ENCODE results near the gene P2RX2. TPM values are rescaled to one million over a fixed set of nuclear protein-coding genes. Genes with fewer than 3 reads are reported as not detected.

P2RX2 gene
- total RNA-seq, 1 donor from 2014 or later = not detected

- H3K4me3 Mint-ChIP-seq = no peak overlapping the region
- peaks cover under 1% of the 10 kb centered on the region for H4K20me1 ChIP-seq (ENCODE audit: low read depth)
- H3K9me3 Mint-ChIP-seq = peaks cover 2% of the 10 kb centered on the region
- no peak for DNase-seq (ENCODE audit: low spot score)
- no peak overlapping the region for H3K27ac Mint-ChIP-seq
- H3K4me1 ChIP-seq = no peaks in the 10 kb centered on the region
- H3K4me1 Mint-ChIP-seq = peaks cover 12% of the 10 kb centered on the region
- no peaks in the 10 kb centered on the region for H3K36me3 ChIP-seq
- peaks cover 100% of the 10 kb centered on the region for H3K27me3 ChIP-seq
- H3K4me2 ChIP-seq = no peak overlapping the region
- no peaks in the 10 kb centered on the region for H3K36me3 Mint-ChIP-seq
- H2AFZ ChIP-seq (replicated peaks) = no peak overlapping the region
- peaks cover 5% of the 10 kb centered on the region for H3F3A ChIP-seq (ENCODE audit: low read depth)
- peaks cover 8% of the 10 kb centered on the region for H3K27me3 Mint-ChIP-seq (ENCODE audit: insufficient read depth, low read depth)
- no peak overlapping the region for H3K27ac ChIP-seq
- no peak overlapping the region for H3K4me3 ChIP-seq
- TF ChIP-seq EZH2phosphoT487 (IDR thresholded peaks at IDR 0.05) (no peak), EZH2 (IDR thresholded peaks at IDR 0.05) (no peak), CTCF (IDR thresholded peaks at IDR 0.05) (no peak)
- no peak overlapping the region for H3K9ac ChIP-seq
- no peaks in the 10 kb centered on the region for H3K9me3 ChIP-seq (ENCODE audit: low read depth)
- no peaks in the 10 kb centered on the region for H3K79me2 ChIP-seq (ENCODE audit: low read depth)
These were observed 26.1 kb upstream of the P2RX2 start for GRCh38 chr12:132592282-132592970.

- no peak for DNase-seq (ENCODE audit: low spot score)
- H3K27ac ChIP-seq = no peak overlapping the region
- no peak overlapping the region for H3K9ac ChIP-seq
- peaks cover 4% of the 10 kb centered on the region for H4K20me1 ChIP-seq (ENCODE audit: low read depth)
- H3K4me1 ChIP-seq = no peaks in the 10 kb centered on the region
- no peaks in the 10 kb centered on the region for H3K79me2 ChIP-seq (ENCODE audit: low read depth)
- TF ChIP-seq CTCF (IDR thresholded peaks at IDR 0.05) (no peak), EZH2 (IDR thresholded peaks at IDR 0.05) (no peak), EZH2phosphoT487 (IDR thresholded peaks at IDR 0.05) (no peak)
- Mint-ChIP-seq H3K9me3 (peaks cover 2% of the 10 kb centered on the region), H3K27me3 (ENCODE audit: insufficient read depth, low read depth) (peaks cover 11% of the 10 kb centered on the region), H3K36me3 (no peaks in the 10 kb centered on the region), H3K4me3 (no peak overlapping the region), H3K4me1 (peaks cover 16% of the 10 kb centered on the region), H3K27ac (no peak overlapping the region)
- H3K4me2 ChIP-seq = no peak overlapping the region
- no peak overlapping the region for H2AFZ ChIP-seq (replicated peaks)
- no peaks in the 10 kb centered on the region for H3K9me3 ChIP-seq (ENCODE audit: low read depth)
- no peaks in the 10 kb centered on the region for H3K36me3 ChIP-seq
- peaks cover 97% of the 10 kb centered on the region for H3K27me3 ChIP-seq
- H3K4me3 ChIP-seq = no peak overlapping the region
- H3F3A ChIP-seq (ENCODE audit: low read depth) = peaks cover 8% of the 10 kb centered on the region
These were observed 25.5 kb upstream of the P2RX2 start for GRCh38 chr12:132593071-132593470.

- TF ChIP-seq EZH2 (IDR thresholded peaks at IDR 0.05) (no peak), EZH2phosphoT487 (IDR thresholded peaks at IDR 0.05) (no peak), CTCF (IDR thresholded peaks at IDR 0.05) (no peak)
- peak overlapping the region; percentile 44 for H3K4me3 Mint-ChIP-seq
- H3K27ac Mint-ChIP-seq = no peak overlapping the region
- Histone ChIP-seq H3K4me3 (no peak overlapping the region), H3K79me2 (ENCODE audit: low read depth) (no peaks in the 10 kb centered on the region), H3K9me3 (ENCODE audit: low read depth) (no peaks in the 10 kb centered on the region), H3K27me3 (peaks cover 92% of the 10 kb centered on the region), H3K36me3 (no peaks in the 10 kb centered on the region), H3K4me2 (no peak overlapping the region), H3K27ac (no peak overlapping the region), H3F3A (ENCODE audit: low read depth) (peaks cover 9% of the 10 kb centered on the region), H3K4me1 (no peaks in the 10 kb centered on the region), H3K9ac (no peak overlapping the region), H4K20me1 (ENCODE audit: low read depth) (peaks cover 4% of the 10 kb centered on the region), H2AFZ (replicated peaks) (no peak overlapping the region)
- no peaks in the 10 kb centered on the region for H3K36me3 Mint-ChIP-seq
- peaks cover 2% of the 10 kb centered on the region for H3K9me3 Mint-ChIP-seq
- peaks cover 16% of the 10 kb centered on the region for H3K4me1 Mint-ChIP-seq
- H3K27me3 Mint-ChIP-seq (ENCODE audit: insufficient read depth, low read depth) = peaks cover 11% of the 10 kb centered on the region
- no peak for DNase-seq (ENCODE audit: low spot score)
These were observed 25.1 kb upstream of the P2RX2 start for GRCh38 chr12:132593521-132593920.

Data from neural progenitor cell (in vitro differentiated cells).